ENCODE data around the gene TGM4.

DNA sequence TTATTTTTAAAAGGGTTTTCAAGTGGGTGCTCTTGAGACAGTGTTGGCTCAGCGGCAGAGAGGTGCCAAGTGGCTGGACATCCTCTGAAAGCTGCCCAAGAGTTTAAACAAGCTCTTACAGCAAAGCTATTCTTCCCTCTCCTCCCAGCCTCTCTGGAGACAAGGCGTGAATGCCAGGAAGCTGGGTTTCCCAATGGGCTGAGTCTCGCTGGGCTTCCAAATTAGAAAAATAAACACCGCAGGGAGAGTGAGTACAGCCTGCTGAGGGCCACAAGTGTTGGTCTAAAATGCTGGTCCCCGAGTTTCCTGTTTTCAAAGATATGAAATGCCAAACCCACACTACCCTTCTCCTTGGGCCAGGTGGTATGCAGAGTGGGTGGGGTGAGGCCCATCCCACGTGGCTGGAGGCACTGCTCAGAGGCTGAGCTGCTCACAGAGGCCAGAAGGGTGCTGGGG lies 65.2 kb downstream of the TGM4 start:
- no peak for TF ChIP-seq CTCF (IDR thresholded peaks at IDR 0.05)
- no peak for TF ChIP-seq POLR2A (IDR thresholded peaks at IDR 0.05)

Measured in testis (tissue), 2 donors.